H1 (cell line): Measurements from ENCODE around the gene NAA40. TPM values are rescaled to one million over a fixed set of nuclear protein-coding genes. Genes with fewer than 3 reads are reported as not detected.

Experiments used
- BRCA1 ChIP-seq: IDR thresholded peaks from 2 replicates; pipeline ENCODE4 v1.6.1; 2012; ENCODE audit warnings: low read depth, low read length, improper control_type of control experiment
- CHD7 ChIP-seq: fragments of 300-600 bp; sonication (generic); IDR thresholded peaks from 2 replicates; pipeline ENCODE4 v1.7.1; 2012; ENCODE audit warnings: low read length, moderate library complexity, mild to moderate bottlenecking, inconsistent platforms; ENCODE audit not compliant: insufficient replicate concordance
- NRF1 ChIP-seq: IDR thresholded peaks from 2 replicates; pipeline ENCODE4 v1.6.1; 2011; ENCODE audit warnings: mild to moderate bottlenecking, low read depth, low read length, improper control_type of control experiment
- TBP ChIP-seq: IDR thresholded peaks from 2 replicates; pipeline ENCODE4 v1.6.1; 2011; ENCODE audit warnings: low read depth, low read length, improper control_type of control experiment
- polyA plus RNA-seq, 7 experiments: library from polyadenylated mRNA; depleted of rRNA in 3 of 7; stranded (reverse) in 5 of 7; unstranded in 2 of 7; fragments of >200 nt in 5 of 7; fragments of 200-250 nt in 2 of 7; gene quantifications; 1 replicate in 5 of 7; 2 replicates in 1 of 7; 4 replicates in 1 of 7; pipeline versions ENCODE4 v1.2.1 to v1.2.3, GENCODE V29; 2011 to 2013; ENCODE audit warnings: missing spikeins in 2 of 7, mixed read lengths in 2 of 7
- total RNA-seq: library from RNA; stranded (reverse); fragmentation: NEBNext Ultra II Directional; extraction: Animal tissue kit (Norgen Biotek cat#: 25700); gene quantifications from 2 replicates; pipeline ENCODE4 v1.2.1, GENCODE V29; 2021

Gene NAA40
- total and polyA plus RNA-seq, 2 of the 8 experiments (the other 6 are each of a cell fraction or from before 2014, with no cell fraction given), result 20.0 to 31.1 TPM

DNA sequence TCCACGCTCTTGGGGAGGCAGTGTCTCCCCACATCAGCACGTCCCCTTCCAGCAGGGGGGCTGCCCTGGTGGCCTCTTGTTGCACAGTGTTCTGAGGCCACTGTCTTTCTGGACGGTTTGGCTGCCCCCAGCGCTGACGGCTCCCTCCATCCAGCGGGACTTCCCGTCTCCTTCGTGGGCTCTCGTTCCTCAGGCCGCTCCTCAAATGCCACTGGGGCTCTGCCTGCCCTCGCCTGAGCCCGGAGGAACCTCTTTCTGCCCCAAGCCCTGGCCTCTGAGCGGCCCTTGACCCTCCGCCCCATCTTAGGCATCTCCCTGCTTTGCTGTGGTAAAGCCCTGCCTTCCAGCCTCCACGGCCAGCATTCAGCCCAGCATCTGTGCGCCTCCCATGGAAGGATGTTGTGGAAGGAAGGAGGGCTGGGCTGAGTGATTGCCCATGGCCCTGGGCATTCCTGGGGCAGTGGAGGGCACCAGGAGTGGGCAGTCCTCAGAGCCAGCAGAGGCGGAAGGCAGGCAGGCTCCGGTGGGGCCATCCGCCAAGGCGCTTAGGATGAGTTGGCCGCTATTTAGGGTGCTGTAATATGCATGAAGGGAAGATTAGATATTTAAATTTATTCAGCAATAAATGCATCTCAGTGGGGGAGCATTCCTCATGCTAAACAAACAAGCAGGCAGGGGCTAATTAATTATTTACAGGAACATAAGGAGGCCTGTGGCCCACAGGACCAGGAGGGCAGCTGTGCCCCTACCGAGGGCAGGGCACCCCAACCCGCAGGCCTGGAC is 65.2 kb downstream of the NAA40 start (continued):
- TF ChIP-seq TBP, result no peak
- no peak for TF ChIP-seq NRF1
- TF ChIP-seq CHD7, result no peak
- TF ChIP-seq BRCA1, result no peak
